Endothelial cell of umbilical vein (primary cell): ENCODE results near the gene MTX1. TPM values are rescaled to one million over a fixed set of nuclear protein-coding genes. Genes with fewer than 3 reads are reported as not detected.

ENCODE experiments used
- BruUV-seq: library from RNA; stranded (reverse); fragments of 400-500 nt; replicated peaks from 2 replicates; lab custom pipeline; 2021; lab: Mats Ljungman, UMichigan
- CTCF ChIA-PET: fragments of 300-600, 350-600 bp; sonication (Branson Sonifier 250); formaldehyde crosslinking; loops from one replicate; lab custom pipeline; 2021; ENCODE audit warnings: antibody characterized with exemption, inconsistent platforms; lab: Charles Lee
- POLR2A ChIA-PET: fragments of 300-600, 350-600 bp; sonication (Branson Sonifier 250); formaldehyde crosslinking; loops from one replicate; lab custom pipeline; 2021; ENCODE audit warnings: antibody characterized with exemption, inconsistent platforms; lab: Charles Lee
- DNase-seq: peaks from one replicate; pipeline ENCODE4 v3.0.0-alpha.2; 2011; ENCODE audit warnings: low read depth, low spot score
- FAIRE-seq: peaks from 2 replicates; lab custom pipeline; 2011; peaks lifted over from hg19 to GRCh38; lab: Jason Lieb, UNC
- H2AFZ ChIP-seq: 2 replicates; pipeline ENCODE4 v1.6.0; 2012; ENCODE audit warnings: low read depth, low read length, control low read depth, inconsistent platforms
- H3K27ac ChIP-seq: 2 replicates; pipeline ENCODE4 v1.5.1; 2011; ENCODE audit warnings: low read depth, mild to moderate bottlenecking, control low read depth, low read length, moderate library complexity; ENCODE audit not compliant: insufficient read depth
- H3K27me3 ChIP-seq, 2 experiments: 2 replicates each; pipeline versions ENCODE4 v1.6.0 to v1.6.1; 2011; ENCODE audit warnings: low read length in 2 of 2, mixed read lengths in 1 of 2; ENCODE audit not compliant: control insufficient read depth in 2 of 2, insufficient read depth in 2 of 2
- H3K36me3 ChIP-seq, 2 experiments: 2 replicates in 1 of 2; 3 replicates in 1 of 2; pipeline ENCODE4 v1.5.1; 2011; ENCODE audit warnings: low read length in 2 of 2, mild to moderate bottlenecking in 1 of 2, moderate library complexity in 1 of 2; ENCODE audit not compliant: control insufficient read depth in 2 of 2, insufficient read depth in 2 of 2; ENCODE audit errors: extremely low read depth in 1 of 2
- H3K4me1 ChIP-seq: 3 replicates; pipeline ENCODE4 v1.5.1; 2011; ENCODE audit warnings: mild to moderate bottlenecking, low read length; ENCODE audit not compliant: control insufficient read depth, insufficient read depth; ENCODE audit errors: extremely low read depth
- H3K4me2 ChIP-seq: 2 replicates; pipeline ENCODE4 v1.6.1; 2011; ENCODE audit warnings: low read length, control low read depth, mixed read lengths; ENCODE audit not compliant: insufficient read depth
- H3K4me3 ChIP-seq, 3 experiments: fragments of 200-600 bp in 1 of 3; sonication (generic), shearing (Covaris generic) in 1 of 3; replicated peaks in 1 of 3; 2 replicates each; pipeline ENCODE4 v1.5.1; 2011 to 2016; ENCODE audit warnings: control low read depth in 3 of 3, low read length in 3 of 3, mild to moderate bottlenecking in 2 of 3, inconsistent platforms in 1 of 3, low read depth in 1 of 3, moderate library complexity in 1 of 3; ENCODE audit not compliant: insufficient read depth in 1 of 3
- H3K79me2 ChIP-seq: 2 replicates; pipeline ENCODE4 v1.6.0; 2012; ENCODE audit warnings: low read length, inconsistent platforms; ENCODE audit not compliant: control insufficient read depth, insufficient read depth
- H3K9ac ChIP-seq: replicated peaks from 2 replicates; pipeline ENCODE3; 2011; ENCODE audit warnings: low read length, control low read depth; ENCODE audit not compliant: insufficient read depth; ENCODE audit errors: extremely low read depth
- H3K9me1 ChIP-seq: replicated peaks from 3 replicates; pipeline ENCODE4 v1.6.0; 2011; ENCODE audit warnings: mild to moderate bottlenecking, low read length; ENCODE audit not compliant: control insufficient read depth, insufficient read depth; ENCODE audit errors: extremely low read depth
- H3K9me3 ChIP-seq: replicated peaks from 2 replicates; pipeline ENCODE4 v1.5.1; 2012; ENCODE audit warnings: low read length, inconsistent platforms; ENCODE audit not compliant: control insufficient read depth, insufficient read depth
- H4K20me1 ChIP-seq: replicated peaks from 2 replicates; pipeline ENCODE3; 2011; ENCODE audit warnings: mild to moderate bottlenecking, low read length; ENCODE audit not compliant: control insufficient read depth, insufficient read depth; ENCODE audit errors: extremely low read depth
- EZH2 ChIP-seq: IDR thresholded peaks from 2 replicates; pipeline ENCODE4 v1.6.1; 2012; ENCODE audit warnings: borderline replicate concordance, low read depth, mild to moderate bottlenecking, moderate library complexity, low read length, inconsistent platforms; ENCODE audit not compliant: severe bottlenecking
- FOS ChIP-seq: IDR thresholded peaks from 2 replicates; pipeline ENCODE4 v1.6.1; 2011; ENCODE audit warnings: mild to moderate bottlenecking, low read length, moderate library complexity, borderline replicate concordance; ENCODE audit not compliant: insufficient read depth
- JUN ChIP-seq: IDR thresholded peaks from 2 replicates; pipeline ENCODE4 v1.6.1; 2011; ENCODE audit warnings: borderline replicate concordance, low read depth; ENCODE audit not compliant: insufficient read length, insufficient read depth
- POLR2A ChIP-seq: IDR thresholded peaks from 2 replicates; pipeline ENCODE4 v1.6.1; 2012; ENCODE audit warnings: low read depth, mild to moderate bottlenecking, control low read depth, low read length
- dilution Hi-C: fragments of 300-500 bp; cut with MboI; formaldehyde crosslinking; loops from one replicate; pipeline ENCODE4 v1.15.0; 2019; ENCODE audit warnings: low sequenced_read_pairs; ENCODE audit not compliant: extremely low pct_ligation_motif_present
- intact Hi-C: fragments of 100-400 bp; cut with micrococcal nuclease; formaldehyde crosslinking; loops from one replicate; pipeline ENCODE4 v1.10.0; 2022
- polyA plus RNA-seq, 4 experiments: library from polyadenylated mRNA; depleted of rRNA in 3 of 4; stranded (reverse) in 3 of 4; unstranded in 1 of 4; fragments of >200 nt; gene quantifications; 2 replicates each; pipeline versions ENCODE4 v1.2.1 to v1.2.3, GENCODE V29; 2011 to 2012; ENCODE audit warnings: missing spikeins in 1 of 4
- total RNA-seq: library from RNA; stranded (reverse); gene quantifications from 2 replicates; pipeline ENCODE4 v1.2.3, GENCODE V29; 2021
- TF ChIP-seq, protein P1 (sequence below), 2 donors: IDR thresholded peaks; 1 replicate in 1 of 2; 2 replicates in 1 of 2; pipeline ENCODE4 v1.5.1; 2011; ENCODE audit warnings: low read length in 2 of 2, mild to moderate bottlenecking in 2 of 2, moderate library complexity in 2 of 2, control low read depth in 1 of 2, inconsistent platforms in 1 of 2, low read depth in 1 of 2; ENCODE audit not compliant: insufficient read depth in 1 of 2; ENCODE audit errors: extremely low read depth in 1 of 2
- TF ChIP-seq, protein P2 (sequence below): IDR thresholded peaks from 2 replicates; pipeline ENCODE4 v1.6.1; 2011; ENCODE audit not compliant: insufficient read depth, insufficient read length

MTX1 gene
- total and polyA plus RNA-seq, 2 donors (not counting 3 experiments of a cell fraction or from before 2014, with no cell fraction given), result 53.0 to 109 TPM

DNA sequence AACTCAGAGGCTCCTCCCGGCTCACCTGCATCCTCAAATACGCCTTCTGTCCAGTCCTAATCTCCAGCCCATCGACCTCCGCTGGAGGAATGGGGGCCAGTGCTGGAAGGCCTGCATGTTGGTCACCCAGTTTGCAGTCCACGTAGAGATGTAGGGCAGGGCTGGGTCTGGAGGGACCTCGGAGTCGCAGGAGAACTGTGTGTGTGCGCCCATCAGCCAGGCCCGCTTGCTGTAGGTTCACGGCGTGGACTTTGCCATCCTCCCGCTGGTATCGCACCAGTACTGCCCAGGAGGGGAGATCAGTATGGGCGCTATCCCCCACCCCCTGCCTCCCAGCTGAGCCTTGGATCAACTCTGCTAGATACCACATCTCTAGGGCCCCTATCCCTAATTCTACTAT, 3.5 kb upstream of the MTX1 start:
- ChIA-PET POLR2A (no interaction called here), CTCF (interaction anchor here (1.0 kb wide), 2 partner anchors 20 to 21 kb away, joined by 3 read pairs; no protein-coding TSS in a partner anchor)
- dilution Hi-C loops, result no loop called here
- peaks cover 21% of the 10 kb centered on the region for H3K4me1 ChIP-seq
- no peak for DNase-seq
- H3K79me2 ChIP-seq, result peaks cover 2% of the 10 kb centered on the region
- no peak overlapping the region for H3K4me3 ChIP-seq
- no peaks in the 10 kb centered on the region for H3K9me3 ChIP-seq
- H3K9me1 ChIP-seq, result no peaks in the 10 kb centered on the region
- intact Hi-C loops, result loop anchor here (5.0 kb wide), 1 partner anchor 387 kb away; no protein-coding TSS in a partner anchor
- no peak for FAIRE-seq
- no peak for TF ChIP-seq POLR2A
- H3K27me3 ChIP-seq, result no peaks in the 10 kb centered on the region
- BruUV-seq, result no TSS peak
- no peak overlapping the region for H3K27ac ChIP-seq
- no peaks in the 10 kb centered on the region for H4K20me1 ChIP-seq
- no peak overlapping the region for H3K9ac ChIP-seq
- no peak overlapping the region for H3K4me2 ChIP-seq
- no peak overlapping the region for H2AFZ ChIP-seq
- no peaks in the 10 kb centered on the region for H3K36me3 ChIP-seq

DNA sequence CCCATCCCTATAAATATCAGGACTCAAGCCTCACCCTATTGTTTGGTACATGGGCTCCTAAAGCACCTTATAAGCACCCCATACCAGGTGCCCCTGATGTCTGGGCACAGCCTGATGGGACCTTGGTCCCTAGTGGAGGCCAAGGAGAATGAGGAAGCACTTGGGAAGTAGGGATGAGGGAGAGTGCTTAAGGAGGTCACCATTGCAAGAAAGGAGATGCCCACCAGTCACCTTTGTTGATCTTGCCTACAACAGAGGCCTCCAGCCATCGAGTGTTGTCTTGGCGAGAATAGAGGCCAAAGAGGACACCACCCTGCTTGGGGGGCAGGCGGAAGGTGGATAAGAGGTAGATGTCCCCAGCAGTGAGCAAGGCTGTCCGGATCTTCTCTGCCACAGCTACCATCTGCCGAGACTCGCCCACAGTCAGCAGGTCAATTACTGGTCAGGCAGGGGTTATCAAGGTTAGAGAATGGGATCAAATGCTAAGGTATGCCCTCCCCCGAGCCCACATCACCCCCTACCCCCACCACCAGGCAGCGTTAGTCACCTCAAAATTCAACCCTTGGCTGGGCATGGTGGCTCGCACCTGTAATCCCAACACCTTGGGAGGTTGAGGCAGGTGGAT, 2.4 kb upstream of the MTX1 start:
- H2AFZ ChIP-seq, result no peak overlapping the region
- H4K20me1 ChIP-seq, result no peaks in the 10 kb centered on the region
- no TSS peak for BruUV-seq
- H3K27ac ChIP-seq, result no peak overlapping the region
- H3K36me3 ChIP-seq, result no peaks in the 10 kb centered on the region
- ChIA-PET CTCF (interaction anchor here (1.0 to 4.3 kb wide), 2 partner anchors 11 to 19 kb away, joined by 3 to 42 read pairs; no protein-coding TSS in a partner anchor), POLR2A (no interaction called here)
- peaks cover 2% of the 10 kb centered on the region for H3K79me2 ChIP-seq
- DNase-seq (no peak), FAIRE-seq (no peak)
- no peak overlapping the region for H3K9ac ChIP-seq
- no peaks in the 10 kb centered on the region for H3K27me3 ChIP-seq
- peaks cover 21% of the 10 kb centered on the region for H3K4me1 ChIP-seq
- TF ChIP-seq FOS (no peak), POLR2A (no peak), EZH2 (no peak), JUN (no peak)
- TF ChIP-seq, protein P1, sequence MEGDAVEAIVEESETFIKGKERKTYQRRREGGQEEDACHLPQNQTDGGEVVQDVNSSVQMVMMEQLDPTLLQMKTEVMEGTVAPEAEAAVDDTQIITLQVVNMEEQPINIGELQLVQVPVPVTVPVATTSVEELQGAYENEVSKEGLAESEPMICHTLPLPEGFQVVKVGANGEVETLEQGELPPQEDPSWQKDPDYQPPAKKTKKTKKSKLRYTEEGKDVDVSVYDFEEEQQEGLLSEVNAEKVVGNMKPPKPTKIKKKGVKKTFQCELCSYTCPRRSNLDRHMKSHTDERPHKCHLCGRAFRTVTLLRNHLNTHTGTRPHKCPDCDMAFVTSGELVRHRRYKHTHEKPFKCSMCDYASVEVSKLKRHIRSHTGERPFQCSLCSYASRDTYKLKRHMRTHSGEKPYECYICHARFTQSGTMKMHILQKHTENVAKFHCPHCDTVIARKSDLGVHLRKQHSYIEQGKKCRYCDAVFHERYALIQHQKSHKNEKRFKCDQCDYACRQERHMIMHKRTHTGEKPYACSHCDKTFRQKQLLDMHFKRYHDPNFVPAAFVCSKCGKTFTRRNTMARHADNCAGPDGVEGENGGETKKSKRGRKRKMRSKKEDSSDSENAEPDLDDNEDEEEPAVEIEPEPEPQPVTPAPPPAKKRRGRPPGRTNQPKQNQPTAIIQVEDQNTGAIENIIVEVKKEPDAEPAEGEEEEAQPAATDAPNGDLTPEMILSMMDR (IDR thresholded peaks at IDR 0.05; ENCODE audit: extremely low read depth in 1 of 2, insufficient read depth in 1 of 2, low read depth in 1 of 2, low read length in 2 of 2), result no peak
- TF ChIP-seq, protein P2, sequence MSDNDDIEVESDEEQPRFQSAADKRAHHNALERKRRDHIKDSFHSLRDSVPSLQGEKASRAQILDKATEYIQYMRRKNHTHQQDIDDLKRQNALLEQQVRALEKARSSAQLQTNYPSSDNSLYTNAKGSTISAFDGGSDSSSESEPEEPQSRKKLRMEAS, result no peak
- intact Hi-C loops (loop anchor here (5.0 kb wide), 1 partner anchor 386 kb away; no protein-coding TSS in a partner anchor), dilution Hi-C loops (no loop called here)
- H3K4me3 ChIP-seq, result no peak overlapping the region
- H3K4me2 ChIP-seq, result no peak overlapping the region
- no peaks in the 10 kb centered on the region for H3K9me3 ChIP-seq
- H3K9me1 ChIP-seq, result no peaks in the 10 kb centered on the region
